AG04450 (cell line): ENCODE measurements around the gene ULK4. TPM values are rescaled to one million over a fixed set of nuclear protein-coding genes. Genes with fewer than 3 reads are reported as not detected.

Experiments
- CTCF ChIA-PET: fragments of 300-600, 350-600 bp; formaldehyde crosslinking; extraction: SDS; loops from one replicate; lab custom pipeline; 2022; ENCODE audit warnings: antibody characterized with exemption, inconsistent platforms; lab: Charles Lee
- POLR2A ChIA-PET: fragments of 350-600 bp; formaldehyde crosslinking; extraction: SDS; loops from one replicate; lab custom pipeline; 2021; ENCODE audit warnings: antibody characterized with exemption, inconsistent platforms; lab: Yijun Ruan, JAX
- DNase-seq: peaks from one replicate; pipeline ENCODE4 v3.0.0-alpha.2; 2011; ENCODE audit warnings: low read depth, low spot score
- H3K27ac ChIP-seq: one replicate; pipeline ENCODE4 v1.5.1; 2012; ENCODE audit warnings: low read depth, low read length, control low read depth
- H3K27me3 ChIP-seq: one replicate; pipeline ENCODE4 v1.6.0; 2012; ENCODE audit warnings: low read length; ENCODE audit not compliant: control insufficient read depth, insufficient read depth
- H3K4me3 ChIP-seq: 2 replicates; pipeline ENCODE4 v1.5.1; 2011; ENCODE audit warnings: mild to moderate bottlenecking, low read depth, low read length, control low read depth
- H3K9me3 ChIP-seq: 2 replicates; pipeline ENCODE4 v1.5.1; 2012; ENCODE audit warnings: low read length; ENCODE audit not compliant: control insufficient read depth, insufficient read depth
- polyA plus RNA-seq: library from polyadenylated mRNA; depleted of rRNA; stranded (reverse); fragments of >200 nt; gene quantifications from 2 replicates; pipeline ENCODE4 v1.2.3, GENCODE V29; 2011
- TF ChIP-seq, protein P1 (sequence below): IDR thresholded peaks from 2 replicates; pipeline ENCODE4 v1.5.1; 2011; ENCODE audit warnings: low read depth, low read length, control low read depth, inconsistent platforms

Gene ULK4
- polyA plus RNA-seq, 1 experiment, result 3.7 TPM

DNA sequence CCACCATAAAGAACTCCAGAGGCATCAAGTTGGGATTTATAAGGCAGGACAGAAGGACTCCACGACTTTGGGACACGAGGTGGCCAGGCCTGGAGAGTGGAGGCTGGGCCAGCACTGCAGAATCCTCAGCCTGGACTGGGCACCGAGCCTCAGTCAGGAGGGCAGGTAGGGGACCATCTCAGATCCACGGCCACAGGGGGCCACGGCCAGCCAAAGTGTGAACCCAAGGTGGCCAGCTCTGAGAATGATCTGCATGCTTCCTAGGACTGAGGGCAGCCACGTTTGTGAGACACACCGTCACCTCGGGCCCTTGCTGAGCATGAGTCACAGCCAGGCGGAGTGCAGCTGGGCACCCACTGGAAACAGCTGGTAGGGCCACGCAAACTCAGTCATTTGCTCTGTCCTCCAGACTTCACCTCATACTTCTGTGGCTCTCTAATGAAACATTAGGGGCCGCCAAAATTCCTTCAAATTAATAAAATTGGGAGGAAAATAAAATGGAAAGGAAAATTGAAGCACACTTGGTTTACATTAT lies 696.8 kb downstream of the ULK4 start:
- Histone ChIP-seq H3K27me3 (no peaks in the 10 kb centered on the region), H3K27ac (no peak overlapping the region), H3K9me3 (no peaks in the 10 kb centered on the region; the same call in 1 of the 2 replicates), H3K4me3 (no peak overlapping the region)
- CTCF ChIA-PET, result interaction anchor here (1.1 kb wide), 1 partner anchor 452 kb away, joined by 3 read pairs; no protein-coding TSS in a partner anchor
- POLR2A ChIA-PET, result no interaction called here
- TF ChIP-seq, protein P1, sequence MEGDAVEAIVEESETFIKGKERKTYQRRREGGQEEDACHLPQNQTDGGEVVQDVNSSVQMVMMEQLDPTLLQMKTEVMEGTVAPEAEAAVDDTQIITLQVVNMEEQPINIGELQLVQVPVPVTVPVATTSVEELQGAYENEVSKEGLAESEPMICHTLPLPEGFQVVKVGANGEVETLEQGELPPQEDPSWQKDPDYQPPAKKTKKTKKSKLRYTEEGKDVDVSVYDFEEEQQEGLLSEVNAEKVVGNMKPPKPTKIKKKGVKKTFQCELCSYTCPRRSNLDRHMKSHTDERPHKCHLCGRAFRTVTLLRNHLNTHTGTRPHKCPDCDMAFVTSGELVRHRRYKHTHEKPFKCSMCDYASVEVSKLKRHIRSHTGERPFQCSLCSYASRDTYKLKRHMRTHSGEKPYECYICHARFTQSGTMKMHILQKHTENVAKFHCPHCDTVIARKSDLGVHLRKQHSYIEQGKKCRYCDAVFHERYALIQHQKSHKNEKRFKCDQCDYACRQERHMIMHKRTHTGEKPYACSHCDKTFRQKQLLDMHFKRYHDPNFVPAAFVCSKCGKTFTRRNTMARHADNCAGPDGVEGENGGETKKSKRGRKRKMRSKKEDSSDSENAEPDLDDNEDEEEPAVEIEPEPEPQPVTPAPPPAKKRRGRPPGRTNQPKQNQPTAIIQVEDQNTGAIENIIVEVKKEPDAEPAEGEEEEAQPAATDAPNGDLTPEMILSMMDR, result no peak
- no peak for DNase-seq

DNA sequence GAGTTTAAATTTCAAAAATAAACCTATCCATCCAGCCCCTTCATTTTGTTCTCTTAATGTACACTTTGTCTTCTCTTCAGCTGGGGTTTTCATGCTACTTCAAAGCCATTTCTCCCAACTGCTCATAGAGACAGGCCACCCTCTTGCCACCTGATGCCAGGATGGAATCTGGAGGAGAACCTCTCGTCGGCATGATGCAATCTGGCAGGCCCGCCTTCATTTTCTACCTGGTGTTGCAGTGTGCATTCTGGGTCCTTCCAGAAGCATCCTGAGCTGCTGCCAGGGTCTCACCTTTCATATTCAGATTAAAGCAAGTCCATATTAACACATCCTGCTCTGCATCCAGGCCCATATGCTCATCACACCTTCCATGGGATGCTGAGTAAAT lies 701.8 kb downstream of the ULK4 start:
- ChIA-PET CTCF (no interaction called here), POLR2A (no interaction called here)
- TF ChIP-seq, protein P1, result no peak
- no peaks in the 10 kb centered on the region for H3K27me3 ChIP-seq
- no peaks in the 10 kb centered on the region; the same call in 1 of the 2 replicates for H3K9me3 ChIP-seq
- DNase-seq, result no peak
- H3K4me3 ChIP-seq, result no peak overlapping the region
- H3K27ac ChIP-seq, result no peak overlapping the region

DNA sequence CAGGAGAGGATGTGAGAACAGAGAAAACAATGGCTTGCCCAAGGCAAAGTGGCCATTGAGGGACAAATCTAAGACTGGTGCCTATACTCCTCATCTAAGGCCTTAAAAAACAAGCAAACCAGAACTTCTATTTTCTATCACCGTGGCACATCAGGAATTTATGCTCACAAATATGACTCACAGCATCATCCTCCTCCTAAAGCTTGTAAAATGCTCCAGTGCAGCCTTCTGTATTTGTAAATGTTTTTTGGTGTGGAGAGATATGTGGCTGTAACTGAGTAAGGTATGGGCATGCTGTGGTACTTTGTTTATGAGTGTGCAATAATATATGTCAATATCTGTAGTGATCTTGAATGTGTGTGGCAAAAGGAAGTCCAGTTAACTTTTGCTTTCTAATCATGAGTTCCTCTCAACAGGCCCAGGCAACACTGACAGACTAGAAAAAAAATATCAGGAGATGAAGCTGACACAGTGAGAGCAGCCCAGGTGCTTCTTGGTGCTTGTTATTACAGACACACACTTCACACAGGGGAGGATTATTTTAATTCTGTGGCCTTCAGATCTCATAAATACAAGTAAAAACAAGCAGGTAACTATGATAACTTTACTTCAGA lies 702.3 kb downstream of the ULK4 start:
- no peak overlapping the region for H3K27ac ChIP-seq
- CTCF ChIA-PET, result no interaction called here
- POLR2A ChIA-PET, result no interaction called here
- no peak for DNase-seq
- no peaks in the 10 kb centered on the region for H3K27me3 ChIP-seq
- no peak overlapping the region for H3K4me3 ChIP-seq
- TF ChIP-seq, protein P1, result no peak
- no peaks in the 10 kb centered on the region for H3K9me3 ChIP-seq

DNA sequence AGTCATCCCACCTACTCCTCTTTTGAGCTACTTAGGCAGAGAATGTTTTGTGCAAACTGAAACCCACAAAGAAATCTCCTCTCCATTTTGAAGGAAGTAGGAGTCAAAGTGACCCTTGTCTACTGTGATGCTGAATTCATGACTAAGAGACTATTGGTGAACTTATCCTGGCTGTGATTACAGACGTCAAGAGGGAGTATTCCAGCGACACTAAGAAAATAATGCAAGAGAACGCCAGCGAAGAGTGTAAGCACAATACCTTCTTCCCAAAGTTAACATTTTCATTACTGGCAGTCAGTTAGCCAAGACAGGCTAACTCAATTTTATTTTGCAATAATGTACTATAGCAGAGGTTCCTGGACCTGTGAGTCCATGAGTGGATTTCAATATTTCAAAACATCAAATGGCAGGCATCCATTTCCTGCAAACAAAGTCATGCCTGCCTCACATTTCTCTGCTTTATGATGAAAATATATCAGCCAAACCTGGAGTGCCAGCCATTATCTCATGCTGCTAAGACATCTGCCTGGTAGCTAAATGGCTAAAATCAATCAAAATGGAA lies 703.6 kb downstream of the ULK4 start:
- Histone ChIP-seq H3K27me3 (no peaks in the 10 kb centered on the region), H3K9me3 (no peaks in the 10 kb centered on the region), H3K27ac (no peak overlapping the region), H3K4me3 (no peak overlapping the region)
- POLR2A ChIA-PET, result no interaction called here
- TF ChIP-seq, protein P1, result no peak
- CTCF ChIA-PET, result no interaction called here
- no peak for DNase-seq

DNA sequence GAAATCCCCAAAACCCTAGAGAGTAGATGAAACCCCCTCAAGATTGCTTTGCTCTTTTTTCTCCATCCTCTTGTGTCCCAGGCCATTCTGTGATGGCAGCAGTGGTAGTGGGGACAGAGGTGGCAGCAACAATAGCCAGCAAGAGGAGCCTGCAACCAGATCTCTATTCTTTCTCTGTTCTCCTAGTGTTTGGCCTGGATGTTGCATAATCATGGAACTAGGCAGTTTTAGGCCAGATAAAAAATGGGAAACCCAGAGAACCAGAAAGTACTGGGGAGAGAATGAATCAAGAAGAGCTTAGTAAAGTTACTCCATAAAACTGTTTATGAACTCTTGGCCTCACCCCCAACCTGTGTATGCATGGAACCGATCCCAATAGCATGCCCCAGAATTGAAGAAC lies 710.3 kb downstream of the ULK4 start:
- ChIA-PET CTCF (interaction anchor here (0.6 kb wide), 1 partner anchor 12 kb away, joined by 3 read pairs; no protein-coding TSS in a partner anchor), POLR2A (no interaction called here)
- DNase-seq, result no peak
- no peaks in the 10 kb centered on the region for H3K27me3 ChIP-seq
- H3K9me3 ChIP-seq, result no peaks in the 10 kb centered on the region; the same call in 1 of the 2 replicates
- H3K27ac ChIP-seq, result no peak overlapping the region
- TF ChIP-seq, protein P1, result no peak
- H3K4me3 ChIP-seq, result no peak overlapping the region
